Bone marrow (tissue), 2 donors: Measurements from ENCODE around the gene CCDC174.
A peak's percentile ranks its signal among the peaks of the same experiment; 100 is the strongest.

Source experiments
- DNase-seq, 2 donors: peaks; one replicate each; lab custom pipeline; 2025; lab: John Stamatoyannopoulos, UW

Gene CCDC174

DNA sequence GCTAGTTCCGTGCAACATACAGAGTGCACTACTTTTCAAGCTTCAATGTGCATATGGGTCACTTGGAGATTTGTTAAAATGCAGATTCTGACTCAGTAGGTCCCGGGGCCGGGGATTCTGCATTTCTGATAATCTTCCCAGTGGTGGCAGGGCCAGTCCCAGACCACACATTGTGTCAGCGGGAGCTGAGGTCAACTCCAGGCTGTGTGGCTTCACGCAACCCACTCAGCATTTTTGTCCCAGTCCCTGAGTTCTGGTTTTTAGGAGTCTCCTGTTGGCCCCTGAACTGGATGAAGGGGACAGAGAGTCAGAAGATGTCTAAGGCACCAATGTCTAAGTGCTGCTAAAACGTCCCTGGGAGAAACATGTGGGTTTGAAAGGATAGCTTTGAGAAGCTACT lies 26.1 kb upstream of the CCDC174 start:
- DNase-seq = no peak

DNA sequence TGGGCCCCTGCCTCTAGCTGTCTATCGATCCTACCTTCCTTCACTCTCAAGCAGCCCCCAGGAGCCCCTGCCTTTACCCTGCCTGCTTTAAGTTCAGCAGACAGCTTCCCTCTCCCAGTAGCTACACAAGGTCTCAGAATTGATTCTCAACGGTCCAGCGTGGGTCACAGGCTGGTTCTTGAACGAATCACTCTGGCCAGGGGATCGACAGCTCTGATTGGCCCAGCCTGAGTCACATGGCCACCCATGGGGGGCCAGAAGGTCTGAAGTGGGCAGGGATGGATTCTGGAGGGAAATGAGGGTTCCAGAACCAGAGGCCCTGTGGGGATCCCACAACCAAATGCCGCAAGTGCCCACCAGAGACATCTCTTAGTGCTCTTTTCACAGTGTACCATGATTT lies 23.7 kb upstream of the CCDC174 start:
- DNase-seq = no peak

GRCh38 chr3:14628406-14628805 lies 23.2 kb upstream of the CCDC174 start:
- no peak for DNase-seq

DNA sequence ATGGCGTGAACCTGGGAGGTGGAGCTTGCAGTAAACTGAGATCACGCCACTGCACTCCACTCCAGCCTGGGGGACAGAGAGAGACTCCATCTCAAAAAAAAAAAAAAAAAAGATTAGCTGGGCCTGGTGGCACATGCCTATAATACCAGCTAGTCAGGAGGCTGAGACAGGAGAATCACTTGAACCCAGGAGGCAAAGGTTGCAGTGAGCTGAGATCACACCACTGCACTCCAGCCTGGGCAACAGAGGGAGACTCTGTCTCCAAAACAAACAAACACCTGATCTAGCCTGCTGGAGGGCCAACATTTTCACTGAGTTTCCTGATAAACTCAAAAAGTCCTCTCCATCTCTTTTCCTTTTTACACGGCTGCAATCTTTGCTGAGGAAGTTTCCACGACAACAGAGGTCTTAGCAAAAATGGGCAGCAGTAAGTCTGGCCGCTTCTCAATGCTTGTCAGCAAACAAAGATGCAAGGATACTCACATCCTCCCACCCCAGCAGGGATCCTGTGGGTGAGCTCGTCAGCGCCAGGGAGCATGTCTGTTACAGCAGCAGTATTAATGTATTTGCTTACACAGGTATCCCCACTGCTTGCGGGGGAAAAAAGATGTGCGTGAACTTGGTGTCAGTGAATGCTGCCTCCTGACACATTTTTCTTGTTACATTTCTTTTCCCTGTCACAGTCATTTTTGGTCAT lies 21.0 kb upstream of the CCDC174 start:
- DNase-seq = no peak

DNA sequence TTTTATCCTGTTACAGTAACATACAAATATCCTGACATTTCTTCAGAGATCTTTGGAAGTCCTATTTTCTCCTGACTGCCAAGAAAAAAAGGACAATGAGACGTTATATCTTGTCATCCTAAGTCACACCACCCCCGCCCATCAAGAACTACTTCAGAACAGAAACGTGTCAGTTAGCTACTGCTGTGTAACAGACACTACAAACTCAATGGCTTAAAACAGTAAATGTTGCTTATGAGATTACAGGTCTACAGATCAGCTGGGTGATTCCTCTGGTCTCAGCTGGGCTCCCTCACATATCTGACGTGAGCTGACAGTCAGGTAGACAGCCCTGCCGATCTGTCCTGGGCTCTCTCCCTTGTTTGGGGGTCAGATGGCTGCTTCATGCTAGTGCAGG lies 20.5 kb upstream of the CCDC174 start:
- DNase-seq = no peak

- no peak for DNase-seq
Measured at GRCh38 chr3:14631687-14632441, 19.7 kb upstream of the CCDC174 start.

- no peak for DNase-seq
Measured at GRCh38 chr3:14632442-14632930, 19.1 kb upstream of the CCDC174 start.

- DNase-seq = no peak
Measured at GRCh38 chr3:14633417-14633816, 18.1 kb upstream of the CCDC174 start.

- DNase-seq = peak; percentile 4 to 20
Measured at GRCh38 chr3:14633819-14634424, 17.6 kb upstream of the CCDC174 start.

DNA sequence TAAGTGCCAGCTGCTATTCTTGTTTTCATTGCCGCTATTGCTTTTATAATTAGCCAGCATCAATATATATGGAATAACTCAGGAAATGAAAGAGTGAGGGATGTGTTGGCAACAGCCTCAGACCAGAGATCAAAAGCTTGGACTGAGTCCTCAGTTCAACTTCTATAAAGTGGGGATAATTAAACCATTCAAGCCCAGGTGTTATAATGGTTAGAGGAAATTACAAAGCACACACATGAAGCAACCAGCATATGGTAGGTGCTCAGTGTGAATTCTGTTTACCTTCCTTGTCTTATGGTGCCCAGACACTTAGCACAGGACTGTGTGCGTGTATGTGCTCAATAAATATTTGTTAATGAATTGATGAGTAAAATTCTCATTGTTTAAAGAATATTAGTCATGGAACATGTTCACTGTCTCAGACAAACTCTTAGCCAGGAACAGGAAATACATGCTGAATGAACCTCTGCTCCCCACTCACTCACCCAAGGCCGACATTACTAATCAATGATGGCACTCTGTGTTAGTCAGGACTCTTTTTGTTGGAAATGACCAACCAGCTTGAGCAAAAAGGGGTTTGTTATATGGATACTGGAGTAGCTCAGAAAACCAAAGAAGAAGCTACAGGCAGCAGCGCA lies 16.7 kb upstream of the CCDC174 start:
- no peak for DNase-seq

- no peak for DNase-seq
Measured at GRCh38 chr3:14636496-14637087, 15.0 kb upstream of the CCDC174 start.

GRCh38 chr3:14640157-14640562 lies 11.4 kb upstream of the CCDC174 start:
- no peak for DNase-seq

- no peak for DNase-seq
Measured at GRCh38 chr3:14640734-14641133, 10.8 kb upstream of the CCDC174 start.

DNA sequence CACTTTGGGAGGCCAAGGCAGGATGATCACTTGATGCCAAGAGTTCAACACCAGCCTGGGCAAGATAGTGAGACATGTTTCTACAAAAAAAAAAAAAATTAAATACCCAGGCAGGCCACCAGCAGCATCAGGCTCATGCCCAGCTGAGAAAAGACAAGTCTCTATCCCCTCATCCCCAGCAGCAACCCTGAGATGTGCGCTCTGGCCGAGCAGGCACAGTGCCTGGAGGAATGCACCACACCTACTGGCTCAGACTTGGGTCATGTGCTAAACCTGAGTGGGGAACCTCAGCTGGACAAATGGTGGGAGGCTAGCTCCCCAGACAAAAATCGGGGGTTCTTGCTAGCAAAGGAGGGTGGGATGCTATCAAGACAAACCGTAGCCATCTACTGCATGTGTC lies 10.2 kb upstream of the CCDC174 start:
- no peak for DNase-seq

GRCh38 chr3:14645453-14645852 lies 6.1 kb upstream of the CCDC174 start:
- no peak for DNase-seq

DNA sequence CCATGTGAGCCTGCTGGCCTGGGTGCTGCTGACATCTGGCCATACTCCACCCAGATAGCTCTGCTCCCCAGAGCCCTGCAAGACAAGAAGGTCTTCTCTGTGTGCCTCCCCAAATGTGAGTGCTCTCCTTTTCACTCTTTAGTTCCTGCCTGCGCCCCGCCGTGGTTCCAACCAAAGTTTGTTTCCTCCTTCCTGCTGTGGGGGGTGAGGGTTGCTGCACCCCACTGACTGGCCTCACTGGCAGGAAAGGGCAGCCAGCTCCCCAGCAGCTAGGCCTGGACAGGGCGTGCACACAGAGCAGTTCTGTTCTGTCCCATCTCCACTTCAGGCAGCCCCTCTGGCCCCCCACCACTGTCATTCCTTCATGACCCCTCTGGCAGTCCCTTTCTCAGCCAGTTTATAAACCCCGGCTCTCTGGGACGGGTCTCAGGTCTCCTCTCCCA lies 5.4 kb upstream of the CCDC174 start:
- DNase-seq = no peak

DNA sequence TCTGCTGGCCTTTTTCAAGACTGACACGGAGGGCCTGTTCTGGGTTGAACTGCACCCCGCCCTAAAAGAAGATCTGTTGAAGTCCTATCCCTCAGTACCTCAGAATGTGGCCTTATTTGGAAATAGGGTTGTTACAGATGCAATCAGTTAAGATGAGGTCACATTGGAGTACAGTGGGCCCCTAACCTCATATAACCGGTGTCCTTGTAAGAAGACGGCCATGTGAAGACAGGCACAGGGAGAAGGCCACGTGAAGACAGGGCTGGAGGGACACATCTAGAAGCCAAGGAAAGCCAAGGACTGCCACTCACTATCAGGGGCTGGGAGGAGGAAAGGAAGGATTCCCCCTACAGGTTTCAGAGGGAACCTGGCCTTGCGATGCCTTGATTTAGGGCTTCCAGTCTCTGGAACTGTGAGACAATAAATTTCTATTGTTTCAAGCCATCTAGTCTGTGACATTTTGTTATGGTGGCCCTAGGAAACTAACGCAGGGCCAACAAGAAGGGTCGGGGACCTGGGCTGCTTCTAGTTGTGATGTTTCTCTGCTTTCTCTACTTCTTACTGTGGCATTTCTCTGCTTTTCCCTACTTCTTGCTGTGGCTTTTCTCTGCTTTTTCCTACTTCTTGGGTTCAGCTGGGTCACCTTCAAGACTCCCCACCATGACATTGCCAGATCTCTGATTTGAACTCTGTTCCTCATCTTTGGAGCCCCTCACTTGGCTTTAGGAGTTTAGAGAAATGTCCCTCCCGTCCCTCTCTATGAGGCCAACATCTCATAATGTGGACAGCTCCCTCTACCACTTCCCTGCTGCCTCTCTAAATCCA lies 4.8 kb upstream of the CCDC174 start:
- DNase-seq = no peak

- DNase-seq = peak in 1 of 2 donors; percentile 54
Measured at GRCh38 chr3:14647976-14648955, 3.3 kb upstream of the CCDC174 start.

DNA sequence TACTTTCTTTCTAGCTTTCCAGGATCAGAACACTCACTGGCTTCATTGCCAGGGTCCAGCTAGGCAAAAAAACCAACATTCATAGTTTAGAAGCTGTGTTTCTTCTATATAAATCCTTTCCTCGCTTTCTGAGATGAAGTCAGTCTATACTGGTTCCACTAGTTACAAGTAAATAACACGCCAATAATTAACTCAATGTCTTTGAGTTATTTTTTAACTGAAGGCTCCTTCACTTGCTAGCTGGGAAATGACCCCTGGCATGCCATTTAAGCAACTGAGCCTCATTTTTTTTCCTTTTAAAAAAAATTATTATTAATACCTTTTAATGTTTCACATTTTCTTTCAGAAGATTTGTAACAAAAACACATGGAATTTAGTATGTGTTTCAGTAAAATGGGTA lies 2.1 kb upstream of the CCDC174 start:
- no peak for DNase-seq

GRCh38 chr3:14650193-14650592 lies 1.4 kb upstream of the CCDC174 start:
- no peak for DNase-seq
